Transverse colon (tissue), 4 donors: ENCODE results near the gene KDM2B. TPM values are rescaled to one million over a fixed set of nuclear protein-coding genes. Genes with fewer than 3 reads are reported as not detected.

Source experiments
- DNase-seq: peaks from one replicate; pipeline ENCODE4 v3.0.0-alpha.2; 2019
- H3K27ac ChIP-seq, 4 donors: fragments of 200-600 bp; sonication (generic); 2 replicates each; pipeline ENCODE4 v1.5.1; 2016 to 2018; ENCODE audit warnings: inconsistent platforms in 4 of 4
- H3K27me3 ChIP-seq: fragments of 200-600 bp; sonication (generic); 2 replicates; pipeline ENCODE4 v1.5.1; 2017; ENCODE audit warnings: inconsistent platforms
- H3K36me3 ChIP-seq, 4 donors: fragments of 200-600 bp; sonication (generic); 2 replicates each; pipeline ENCODE4 v1.5.1; 2017 to 2019; ENCODE audit warnings: inconsistent platforms in 4 of 4
- H3K4me1 ChIP-seq, 4 donors: fragments of 200-600 bp; sonication (generic); 2 replicates each; pipeline ENCODE4 v1.5.1; 2017 to 2020; ENCODE audit warnings: inconsistent platforms in 4 of 4
- H3K4me3 ChIP-seq, 4 donors: fragments of 200-600 bp; sonication (generic); 1 replicate in 1 of 4; 2 replicates in 3 of 4; pipeline versions ENCODE4 v1.5.1 to v1.6.1; 2017 to 2019; ENCODE audit warnings: inconsistent platforms in 4 of 4
- H3K9me3 ChIP-seq, 2 donors: fragments of 200-600 bp; sonication (generic); 2 replicates each; pipeline ENCODE4 v1.5.1; 2017 to 2019; ENCODE audit warnings: inconsistent platforms in 2 of 2
- CTCF ChIP-seq, 5 experiments: fragments of 200-600 bp in 3 of 5; fragments of 450-650 bp in 2 of 5; sonication (generic) in 3 of 5; IDR thresholded peaks; 1 replicate in 2 of 5; 2 replicates in 3 of 5; pipeline ENCODE4 v1.5.1; 2016 to 2017; ENCODE audit warnings: antibody characterized with exemption in 5 of 5, inconsistent platforms in 3 of 5, mild to moderate bottlenecking in 2 of 5, moderate library complexity in 1 of 5
- EP300 ChIP-seq: sonication (generic); formaldehyde crosslinking; IDR thresholded peaks from one replicate; pipeline ENCODE4 v1.6.1; 2017; ENCODE audit warnings: antibody characterized with exemption, low read depth
- POLR2A ChIP-seq: fragments of 450-650 bp; IDR thresholded peaks from one replicate; pipeline ENCODE4 v1.6.1; 2016; ENCODE audit warnings: antibody characterized with exemption, mild to moderate bottlenecking, moderate library complexity
- POLR2AphosphoS5 ChIP-seq, 3 donors: sonication (generic); formaldehyde crosslinking; IDR thresholded peaks; one replicate each; pipeline ENCODE4 v1.6.1; 2016; ENCODE audit warnings: antibody characterized with exemption in 3 of 3
- WGBS, 2 donors: methylation state at CpG; one replicate each; pipeline ENCODE4 v1.1.5; 2018; ENCODE audit warnings: low coverage in 1 of 2; 5-methylcytosine and 5-hydroxymethylcytosine counted together
- in situ Hi-C, 4 donors: fragments of 200-750 bp; cut with MboI; loops; one replicate each; pipeline versions ENCODE4 v1.15.0 to v1.15.1; 2017; ENCODE audit warnings: low sequenced_read_pairs in 3 of 4, low pct_ligation_motif_present in 1 of 4, low pct_unique_long_range_greater_than_20kb in 1 of 4
- intact Hi-C: fragments of 100-400 bp; cut with DNase I; formaldehyde crosslinking; loops from one replicate; pipeline ENCODE4 v1.15.1; 2023; ENCODE audit warnings: low total_unique reads
- total RNA-seq, 4 donors: library from RNA; depleted of rRNA; stranded (reverse); fragments of >200 nt; gene quantifications; one replicate each; pipeline ENCODE4 v1.1.0, GENCODE V29; 2016

The KDM2B gene
- total RNA-seq, 4 donors from 2014 or later = 7.2 to 39.3 (median 15.2) TPM

DNA sequence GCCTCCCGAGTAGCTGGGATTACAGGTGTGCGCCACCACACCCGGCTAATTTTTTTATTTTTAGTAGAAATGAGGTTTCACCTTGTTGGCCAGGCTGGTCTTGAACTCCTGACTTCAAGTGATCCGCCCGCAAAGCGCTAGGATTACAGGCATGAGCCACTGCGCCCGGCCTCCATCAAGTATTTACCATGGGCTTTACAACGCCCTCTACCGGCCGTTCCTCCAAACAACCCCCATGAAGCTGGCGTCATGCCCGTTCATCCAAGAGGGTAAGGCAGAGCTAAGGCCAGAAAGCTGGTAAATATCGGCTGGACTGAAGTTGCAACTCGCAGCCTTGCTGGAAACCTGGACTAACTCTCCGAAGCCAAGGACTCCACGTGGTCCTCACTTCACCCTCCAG lies 139.3 kb downstream of the KDM2B start:
- Histone ChIP-seq H3K27me3 (no peaks in the 10 kb centered on the region), H3K4me3 (no peak overlapping the region), H3K27ac (no peak overlapping the region), H3K4me1 (peaks cover 8 to 21% (median 12%) of the 10 kb centered on the region in 4 donors), H3K9me3 (no peaks in the 10 kb centered on the region), H3K36me3 (peaks cover 0 to 4% (median 0%) of the 10 kb centered on the region in 4 donors)
- intact Hi-C loops (no loop called here), in situ Hi-C loops (loop anchor here in 2 of 4 donors (10.0 to 25.0 kb wide), 2 partner anchors 104 to 107 kb away; no protein-coding TSS in a partner anchor)
- no peak for TF ChIP-seq POLR2AphosphoS5 (IDR thresholded peaks at IDR 0.05)
- peak in 1 of 5 experiments; percentile 25 for TF ChIP-seq CTCF (IDR thresholded peaks at IDR 0.05)
- DNase-seq = no peak
- 89% methylated on average over 16 of the region's 17 CpGs; no CpG with 5 or more reads in 1 of the 2 donors for WGBS, 2 donors

GRCh38 chr12:121440768-121441167 lies 140.1 kb downstream of the KDM2B start:
- in situ Hi-C loops (loop anchor here in 2 of 4 donors (10.0 to 25.0 kb wide), 2 partner anchors 103 to 106 kb away; no protein-coding TSS in a partner anchor), intact Hi-C loops (no loop called here)
- H3K9me3 ChIP-seq = no peaks in the 10 kb centered on the region

DNA sequence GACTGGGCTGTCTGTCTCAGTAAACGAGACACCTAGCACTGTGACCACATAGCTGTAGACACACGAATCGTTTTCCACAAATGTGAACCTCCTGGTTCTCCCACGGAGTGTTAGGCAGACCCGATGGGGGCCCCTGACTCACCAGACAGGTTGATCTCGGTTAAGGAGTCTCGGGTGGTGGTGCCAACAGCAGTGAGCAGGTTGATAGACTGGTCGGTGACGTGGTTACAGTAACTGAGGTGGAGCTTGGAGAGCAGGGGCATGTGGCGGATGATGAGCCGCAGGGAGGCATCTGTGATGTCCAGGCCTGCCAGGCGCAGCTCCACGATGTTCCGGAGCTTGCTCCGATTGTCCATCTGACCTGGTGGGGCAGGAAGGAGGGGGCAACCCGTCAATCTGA lies 141.1 kb downstream of the KDM2B start:
- no peak for DNase-seq
- peaks cover 8 to 21% (median 10%) of the 10 kb centered on the region in 4 donors for H3K4me1 ChIP-seq
- H3K27me3 ChIP-seq = no peaks in the 10 kb centered on the region
- H3K4me3 ChIP-seq = no peak overlapping the region
- no peak overlapping the region for H3K27ac ChIP-seq
- WGBS, 2 donors = 92 to 100% methylated on average over 1 to 16 of the region's 16 CpGs
- intact Hi-C loops (no loop called here), in situ Hi-C loops (loop anchor here (10.0 to 25.0 kb wide), 2 partner anchors 102 to 105 kb away; no protein-coding TSS in a partner anchor)
- no peaks in the 10 kb centered on the region for H3K9me3 ChIP-seq
- H3K36me3 ChIP-seq = peaks cover 0 to 5% (median 0%) of the 10 kb centered on the region in 4 donors
- no peak for TF ChIP-seq EP300

More at GRCh38 chr12:121440768-121441167, 140.1 kb downstream of the KDM2B start:
- H3K27me3 ChIP-seq = no peaks in the 10 kb centered on the region
- H3K36me3 ChIP-seq = peaks cover 0 to 5% (median 0%) of the 10 kb centered on the region in 4 donors
- no peak overlapping the region for H3K4me3 ChIP-seq
- DNase-seq = no peak
- TF ChIP-seq POLR2AphosphoS5 (IDR thresholded peaks at IDR 0.05) = no peak
- no peak for TF ChIP-seq POLR2A
- TF ChIP-seq CTCF (IDR thresholded peaks at IDR 0.05) = no peak
- no peak for TF ChIP-seq EP300
- H3K27ac ChIP-seq = no peak overlapping the region
- peaks cover 8 to 21% (median 12%) of the 10 kb centered on the region in 4 donors for H3K4me1 ChIP-seq
- WGBS, 2 donors = 91% methylated on average over 14 of the region's 15 CpGs; no CpG with 5 or more reads in 1 of the 2 donors

GRCh38 chr12:121438905-121439304 lies 141.9 kb downstream of the KDM2B start:
- in situ Hi-C loops (loop anchor here in 3 of 4 donors (10.0 to 25.0 kb wide), 2 partner anchors 102 to 104 kb away; no protein-coding TSS in a partner anchor), intact Hi-C loops (no loop called here)
- 88 to 93% methylated on average over 3 to 12 of the region's 12 CpGs for WGBS, 2 donors
- DNase-seq = no peak
- Histone ChIP-seq H3K4me1 (peaks cover 5 to 13% (median 7%) of the 10 kb centered on the region in 4 donors), H3K9me3 (no peaks in the 10 kb centered on the region), H3K27me3 (no peaks in the 10 kb centered on the region), H3K4me3 (no peak overlapping the region), H3K27ac (no peak overlapping the region), H3K36me3 (peaks cover 0 to 5% (median 0%) of the 10 kb centered on the region in 4 donors)
- TF ChIP-seq POLR2A (no peak), EP300 (no peak), POLR2AphosphoS5 (IDR thresholded peaks at IDR 0.05) (no peak), CTCF (IDR thresholded peaks at IDR 0.05) (no peak)
